ENCODE results near the gene SEMA5B. TPM values are rescaled to one million over a fixed set of nuclear protein-coding genes. Genes with fewer than 3 reads are reported as not detected.

The SEMA5B gene
- polyA plus RNA-seq, 1 donor (not counting 4 experiments of a cell fraction or from before 2014, with no cell fraction given), result 0.04 TPM

DNA sequence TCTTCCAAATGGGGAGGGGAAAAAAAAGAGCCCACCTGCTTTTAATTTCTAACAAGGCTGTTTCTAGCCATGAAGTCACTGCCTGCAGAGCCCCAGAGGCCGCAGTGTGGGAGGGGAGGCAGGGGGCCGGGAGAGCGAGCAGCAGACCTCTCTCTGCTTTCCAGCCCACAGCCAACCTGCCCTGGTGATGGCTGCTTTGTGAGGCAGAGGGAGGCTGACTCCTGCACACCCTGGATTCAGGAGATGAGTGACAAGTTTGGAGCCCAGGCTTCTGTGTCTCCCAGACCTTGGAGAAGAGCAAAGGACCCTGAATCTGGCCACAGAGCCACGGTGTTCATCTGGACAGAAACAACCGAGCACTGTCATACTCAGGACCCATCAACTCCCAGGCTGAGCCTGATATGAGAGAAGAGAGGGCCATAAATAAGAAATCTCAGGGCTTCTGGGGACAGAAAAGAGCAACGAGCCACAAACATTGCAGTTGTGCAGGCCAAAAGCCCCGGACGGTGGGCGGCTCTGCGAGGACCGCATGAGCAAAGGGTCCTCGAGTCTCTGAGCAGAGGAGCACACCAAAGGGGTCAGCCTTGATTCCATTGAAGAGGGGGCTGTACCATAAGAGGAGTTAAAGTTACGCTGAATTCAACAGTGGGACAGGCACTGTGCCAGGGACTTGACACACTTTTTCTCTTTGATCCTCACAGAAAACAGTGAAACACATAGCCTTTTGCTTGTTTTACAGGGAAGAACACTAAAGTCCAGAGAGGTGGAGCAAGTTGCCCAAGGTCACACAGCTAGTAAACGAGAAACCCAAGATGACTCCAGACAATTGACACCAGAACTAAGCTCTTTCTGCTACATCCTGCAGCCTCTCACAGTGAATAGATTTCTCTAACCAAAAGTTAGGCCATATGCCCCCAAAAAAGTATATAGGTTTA is 97.2 kb downstream of the SEMA5B start:
- Histone ChIP-seq H3K36me3 (ENCODE audit: control insufficient read depth in 2 of 2, extremely low read depth in 1 of 2, insufficient read depth in 2 of 2, low read length in 2 of 2) (no peaks in the 10 kb centered on the region), H3K27ac (ENCODE audit: control insufficient read depth, insufficient read depth, low read length) (no peak overlapping the region), H3K79me2 (ENCODE audit: control insufficient read depth, insufficient read depth, low read length) (no peaks in the 10 kb centered on the region), H3K9ac (ENCODE audit: control insufficient read depth, extremely low read depth, insufficient read depth, low read length) (no peak overlapping the region), H3K4me1 (ENCODE audit: control insufficient read depth, extremely low read depth, insufficient read depth, low read length) (peaks cover 55% of the 10 kb centered on the region), H2AFZ (ENCODE audit: control insufficient read depth, low read length) (no peak overlapping the region), H3K4me3 (ENCODE audit: control insufficient read depth in 2 of 3, extremely low read depth in 1 of 3, insufficient read depth in 2 of 3, low read depth in 1 of 3, low read length in 3 of 3) (no peak overlapping the region), H3K27me3 (ENCODE audit: control insufficient read depth, extremely low read depth, insufficient read depth, low read length) (no peaks in the 10 kb centered on the region), H3K9me3 (ENCODE audit: control insufficient read depth, low read depth, low read length) (no peaks in the 10 kb centered on the region), H3K4me2 (ENCODE audit: control insufficient read depth, extremely low read depth, insufficient read depth, low read depth, low read length) (no peak overlapping the region), H3K9me1 (ENCODE audit: control insufficient read depth, extremely low read depth, insufficient read depth, low read length) (no peaks in the 10 kb centered on the region), H4K20me1 (ENCODE audit: control insufficient read depth, extremely low read depth, insufficient read depth, low read length) (no peaks in the 10 kb centered on the region)
- FAIRE-seq, result peak; percentile 44
- TF ChIP-seq, protein P1, sequence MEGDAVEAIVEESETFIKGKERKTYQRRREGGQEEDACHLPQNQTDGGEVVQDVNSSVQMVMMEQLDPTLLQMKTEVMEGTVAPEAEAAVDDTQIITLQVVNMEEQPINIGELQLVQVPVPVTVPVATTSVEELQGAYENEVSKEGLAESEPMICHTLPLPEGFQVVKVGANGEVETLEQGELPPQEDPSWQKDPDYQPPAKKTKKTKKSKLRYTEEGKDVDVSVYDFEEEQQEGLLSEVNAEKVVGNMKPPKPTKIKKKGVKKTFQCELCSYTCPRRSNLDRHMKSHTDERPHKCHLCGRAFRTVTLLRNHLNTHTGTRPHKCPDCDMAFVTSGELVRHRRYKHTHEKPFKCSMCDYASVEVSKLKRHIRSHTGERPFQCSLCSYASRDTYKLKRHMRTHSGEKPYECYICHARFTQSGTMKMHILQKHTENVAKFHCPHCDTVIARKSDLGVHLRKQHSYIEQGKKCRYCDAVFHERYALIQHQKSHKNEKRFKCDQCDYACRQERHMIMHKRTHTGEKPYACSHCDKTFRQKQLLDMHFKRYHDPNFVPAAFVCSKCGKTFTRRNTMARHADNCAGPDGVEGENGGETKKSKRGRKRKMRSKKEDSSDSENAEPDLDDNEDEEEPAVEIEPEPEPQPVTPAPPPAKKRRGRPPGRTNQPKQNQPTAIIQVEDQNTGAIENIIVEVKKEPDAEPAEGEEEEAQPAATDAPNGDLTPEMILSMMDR (optimal IDR thresholded peaks at IDR 0.05 in 1 of 3, IDR thresholded peaks at IDR 0.05 in 1 of 3, conservative IDR thresholded peaks at IDR 0.05 in 1 of 3; ENCODE audit: extremely low read depth in 1 of 3, insufficient read depth in 2 of 3, low read length in 3 of 3), result no peak
- TF ChIP-seq EZH2 (IDR thresholded peaks at IDR 0.05; ENCODE audit: low read length), result no peak
- dilution Hi-C loops (cut with MboI; ENCODE audit: extremely low pct_ligation_motif_present, low sequenced_read_pairs), result no loop called here
- no peak for DNase-seq (ENCODE audit: low read depth, low spot score)

DNA sequence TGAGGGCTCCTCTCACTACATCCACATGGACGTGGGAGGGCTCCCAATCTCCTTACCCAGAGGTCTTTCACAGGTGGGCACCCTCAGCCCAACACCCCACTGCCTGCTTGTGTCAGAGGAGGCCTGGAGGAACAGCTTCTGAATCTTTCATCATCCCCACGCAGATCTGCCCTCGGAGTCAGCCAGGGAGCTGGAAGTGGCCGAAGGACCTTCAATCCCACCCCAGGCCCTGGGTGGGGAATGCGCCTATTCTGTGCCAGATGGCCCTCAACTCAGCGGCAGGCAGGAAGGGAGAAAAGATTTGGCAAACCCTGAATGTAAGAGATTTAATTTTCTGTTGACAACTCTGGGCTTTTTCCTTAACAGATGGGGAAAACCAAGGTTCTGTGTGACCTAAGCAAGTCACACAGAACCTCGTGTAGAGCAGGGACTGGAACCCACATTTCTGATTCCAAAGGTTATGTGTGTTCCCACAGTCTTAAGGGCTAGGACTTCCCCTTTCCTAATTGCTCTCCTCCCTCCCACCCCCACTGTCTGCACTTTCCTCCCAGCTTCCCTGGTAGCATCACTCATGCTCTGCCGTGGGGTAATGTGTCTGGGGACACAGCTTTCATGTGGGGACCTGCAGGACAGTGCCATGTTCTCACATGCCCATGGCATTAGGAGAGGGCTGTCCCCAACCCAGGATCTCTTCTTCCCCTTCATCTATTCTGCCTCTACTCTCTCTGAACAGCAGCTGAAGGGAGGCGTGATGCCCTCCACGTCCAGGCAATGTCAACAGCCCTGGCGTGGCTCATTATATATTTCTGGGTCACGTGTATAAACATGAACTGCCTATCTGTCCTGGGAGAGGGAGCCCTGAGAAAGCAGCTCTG is 98.1 kb downstream of the SEMA5B start:
- H3K9me1 ChIP-seq (ENCODE audit: control insufficient read depth, extremely low read depth, insufficient read depth, low read length), result no peaks in the 10 kb centered on the region
- H3K4me2 ChIP-seq (ENCODE audit: control insufficient read depth, extremely low read depth, insufficient read depth, low read depth, low read length), result no peak overlapping the region
- H4K20me1 ChIP-seq (ENCODE audit: control insufficient read depth, extremely low read depth, insufficient read depth, low read length), result no peaks in the 10 kb centered on the region
- H3K9me3 ChIP-seq (ENCODE audit: control insufficient read depth, low read depth, low read length), result no peaks in the 10 kb centered on the region
- H3K36me3 ChIP-seq (ENCODE audit: control insufficient read depth in 2 of 2, extremely low read depth in 1 of 2, insufficient read depth in 2 of 2, low read length in 2 of 2), result no peaks in the 10 kb centered on the region
- dilution Hi-C loops (cut with MboI; ENCODE audit: extremely low pct_ligation_motif_present, low sequenced_read_pairs), result no loop called here
- no peak overlapping the region for H2AFZ ChIP-seq (ENCODE audit: control insufficient read depth, low read length)
- no peak overlapping the region for H3K9ac ChIP-seq (ENCODE audit: control insufficient read depth, extremely low read depth, insufficient read depth, low read length)
- FAIRE-seq, result no peak
- no peaks in the 10 kb centered on the region for H3K79me2 ChIP-seq (ENCODE audit: control insufficient read depth, insufficient read depth, low read length)
- peaks cover 49% of the 10 kb centered on the region for H3K4me1 ChIP-seq (ENCODE audit: control insufficient read depth, extremely low read depth, insufficient read depth, low read length)
- DNase-seq (ENCODE audit: low read depth, low spot score), result no peak
- H3K4me3 ChIP-seq (ENCODE audit: control insufficient read depth in 2 of 3, extremely low read depth in 1 of 3, insufficient read depth in 2 of 3, low read depth in 1 of 3, low read length in 3 of 3), result no peak overlapping the region
- no peak overlapping the region for H3K27ac ChIP-seq (ENCODE audit: control insufficient read depth, insufficient read depth, low read length)
- H3K27me3 ChIP-seq (ENCODE audit: control insufficient read depth, extremely low read depth, insufficient read depth, low read length), result no peaks in the 10 kb centered on the region
- TF ChIP-seq EZH2 (IDR thresholded peaks at IDR 0.05; ENCODE audit: low read length), result no peak
- TF ChIP-seq, protein P1 (optimal IDR thresholded peaks at IDR 0.05 in 1 of 3, IDR thresholded peaks at IDR 0.05 in 1 of 3, conservative IDR thresholded peaks at IDR 0.05 in 1 of 3; ENCODE audit: extremely low read depth in 1 of 3, insufficient read depth in 2 of 3, low read length in 3 of 3), result no peak
